H1 (cell line): ENCODE results near the gene PAX3. TPM values are rescaled to one million over a fixed set of nuclear protein-coding genes. Genes with fewer than 3 reads are reported as not detected.

Source experiments
- CTCF ChIA-PET: fragments of 300-600 bp; sonication (Branson Sonifier 250); formaldehyde crosslinking; loops from one replicate; lab custom pipeline; 2021; ENCODE audit not compliant: partially characterized antibody; lab: Charles Lee
- POLR2A ChIA-PET: fragments of 300-600 bp; sonication (Branson Sonifier 250); formaldehyde crosslinking; loops from one replicate; lab custom pipeline; 2021; ENCODE audit warnings: inconsistent platforms; ENCODE audit not compliant: partially characterized antibody; lab: Charles Lee
- DNase-seq, 2 experiments: peaks; one replicate each; pipeline versions ENCODE4 v3.0.0 to v3.0.0-alpha.2; 2010 to 2022; ENCODE audit warnings: low spot score in 2 of 2, low read depth in 1 of 2, mixed read lengths in 1 of 2
- FAIRE-seq: peaks from 2 replicates; lab custom pipeline; 2011; peaks lifted over from hg19 to GRCh38; lab: Jason Lieb, UNC
- H2AFZ ChIP-seq: 2 replicates; pipeline ENCODE4 v1.8.1; 2012; ENCODE audit warnings: low read length, inconsistent platforms
- H2AK5ac ChIP-seq: 2 replicates; pipeline ENCODE4 v1.6.1; 2013; ENCODE audit warnings: low read depth, low read length
- H2BK120ac ChIP-seq: replicated peaks from 2 replicates; pipeline ENCODE3; 2013; ENCODE audit warnings: low read depth, low read length, inconsistent platforms
- H2BK12ac ChIP-seq: 2 replicates; pipeline ENCODE4 v1.6.1; 2013; ENCODE audit warnings: low read depth, low read length
- H2BK15ac ChIP-seq: 2 replicates; pipeline ENCODE4 v1.6.1; 2013; ENCODE audit warnings: low read length
- H2BK20ac ChIP-seq: 2 replicates; pipeline ENCODE4 v1.6.1; 2013; ENCODE audit warnings: low read length
- H2BK5ac ChIP-seq: 2 replicates; pipeline ENCODE4 v1.6.1; 2013; ENCODE audit warnings: low read depth, low read length
- H3K14ac ChIP-seq: 2 replicates; pipeline ENCODE4 v1.6.1; 2013; ENCODE audit warnings: inconsistent platforms; ENCODE audit not compliant: insufficient read length
- H3K18ac ChIP-seq: 2 replicates; pipeline ENCODE4 v1.6.1; 2013; ENCODE audit warnings: low read length; ENCODE audit errors: extremely low read depth
- H3K23ac ChIP-seq: 2 replicates; pipeline ENCODE4 v1.6.1; 2013; ENCODE audit warnings: inconsistent platforms; ENCODE audit not compliant: insufficient read length
- H3K23me2 ChIP-seq: 2 replicates; pipeline ENCODE4 v1.6.1; 2013; ENCODE audit warnings: low read depth, low read length
- H3K27ac ChIP-seq: 2 replicates; pipeline ENCODE4 v1.6.1; 2011; ENCODE audit warnings: low read depth, low read length, inconsistent platforms
- H3K27me3 ChIP-seq, 4 experiments: replicated peaks in 1 of 4; 1 replicate in 1 of 4; 2 replicates in 3 of 4; pipeline versions ENCODE4 v1.6.1 to v1.8.1; 2011 to 2013; ENCODE audit warnings: low read length in 3 of 4, mild to moderate bottlenecking in 3 of 4, inconsistent platforms in 2 of 4, mixed read lengths in 2 of 4, moderate library complexity in 1 of 4; ENCODE audit not compliant: control insufficient read depth in 3 of 4, insufficient read depth in 3 of 4; ENCODE audit errors: extremely low read depth in 1 of 4
- H3K36me3 ChIP-seq, 4 experiments: 2 replicates each; pipeline versions ENCODE4 v1.6.1 to v1.8.1; 2011 to 2013; ENCODE audit warnings: mild to moderate bottlenecking in 4 of 4, low read length in 3 of 4, moderate library complexity in 2 of 4, control low read depth in 1 of 4, inconsistent platforms in 1 of 4; ENCODE audit not compliant: insufficient read depth in 4 of 4, control insufficient read depth in 2 of 4
- H3K4ac ChIP-seq: replicated peaks from 2 replicates; pipeline ENCODE3; 2013; ENCODE audit warnings: low read length, low read depth, mixed read lengths, inconsistent platforms; ENCODE audit not compliant: insufficient read length
- H3K4me1 ChIP-seq, 4 experiments: replicated peaks in 1 of 4; 1 replicate in 1 of 4; 2 replicates in 3 of 4; pipeline versions ENCODE4 v1.6.1 to v1.8.1; 2011 to 2013; ENCODE audit warnings: low read length in 3 of 4, inconsistent platforms in 2 of 4, mixed read lengths in 1 of 4; ENCODE audit not compliant: insufficient read depth in 4 of 4, control insufficient read depth in 3 of 4
- H3K4me2 ChIP-seq, 2 experiments: 2 replicates each; pipeline versions ENCODE4 v1.6.1 to v1.8.1; 2011 to 2013; ENCODE audit warnings: low read depth in 2 of 2, low read length in 2 of 2, control low read depth in 1 of 2, inconsistent platforms in 1 of 2, mild to moderate bottlenecking in 1 of 2; ENCODE audit not compliant: insufficient read depth in 1 of 2
- H3K4me3 ChIP-seq, 4 experiments: fragments of 200-600, 300-600 bp in 1 of 4; sonication (generic), shearing (Covaris generic), sonication (Bioruptor Twin) in 1 of 4; 2 replicates each; pipeline versions ENCODE4 v1.5.1 to v1.8.1; 2011 to 2016; ENCODE audit warnings: low read length in 4 of 4, low read depth in 3 of 4, control low read depth in 2 of 4, inconsistent platforms in 2 of 4, mild to moderate bottlenecking in 2 of 4, mixed read lengths in 1 of 4, moderate library complexity in 1 of 4; ENCODE audit not compliant: insufficient read depth in 2 of 4; ENCODE audit errors: extremely low read depth in 1 of 4
- H3K56ac ChIP-seq: replicated peaks from 2 replicates; pipeline ENCODE3; 2013; ENCODE audit warnings: low read depth, mild to moderate bottlenecking, mixed read lengths, low read length, inconsistent platforms; ENCODE audit not compliant: insufficient read length
- H3K79me1 ChIP-seq: 2 replicates; pipeline ENCODE4 v1.6.1; 2013; ENCODE audit warnings: low read depth, low read length, control low read depth
- H3K79me2 ChIP-seq, 2 experiments: 2 replicates each; pipeline versions ENCODE4 v1.6.1 to v1.8.1; 2012 to 2013; ENCODE audit warnings: low read length in 2 of 2, mild to moderate bottlenecking in 2 of 2, inconsistent platforms in 1 of 2; ENCODE audit not compliant: insufficient read depth in 2 of 2, control insufficient read depth in 1 of 2
- H3K9ac ChIP-seq, 4 experiments: replicated peaks in 1 of 4; 1 replicate in 1 of 4; 2 replicates in 3 of 4; pipeline versions ENCODE4 v1.6.1 to v1.8.1; 2011 to 2013; ENCODE audit warnings: low read depth in 3 of 4, low read length in 3 of 4, control low read depth in 2 of 4, mild to moderate bottlenecking in 2 of 4, moderate library complexity in 2 of 4, inconsistent platforms in 1 of 4; ENCODE audit errors: extremely low read depth in 1 of 4
- H3K9me3 ChIP-seq, 2 experiments: 2 replicates each; pipeline versions ENCODE4 v1.6.1 to v1.8.1; 2012 to 2013; ENCODE audit warnings: mild to moderate bottlenecking in 2 of 2, moderate library complexity in 2 of 2, control low read depth in 1 of 2, inconsistent platforms in 1 of 2, low read depth in 1 of 2, low read length in 1 of 2, mixed read lengths in 1 of 2; ENCODE audit not compliant: insufficient read depth in 2 of 2
- H4K20me1 ChIP-seq, 2 experiments: replicated peaks in 1 of 2; 2 replicates each; pipeline versions ENCODE3 to v1.8.1; 2011 to 2013; ENCODE audit warnings: inconsistent platforms in 2 of 2, low read length in 2 of 2, mild to moderate bottlenecking in 1 of 2; ENCODE audit not compliant: insufficient read depth in 2 of 2, control insufficient read depth in 1 of 2
- H4K5ac ChIP-seq: 2 replicates; pipeline ENCODE4 v1.6.1; 2013; ENCODE audit warnings: low read length, low read depth, mixed read lengths, inconsistent platforms; ENCODE audit not compliant: insufficient read length
- H4K8ac ChIP-seq: 2 replicates; pipeline ENCODE4 v1.8.0; 2013; ENCODE audit warnings: mild to moderate bottlenecking, moderate library complexity, low read length, inconsistent platforms; ENCODE audit not compliant: insufficient read depth; ENCODE audit errors: extremely low read depth
- H4K91ac ChIP-seq: replicated peaks from 2 replicates; pipeline ENCODE3; 2013; ENCODE audit warnings: low read length, mixed read lengths, inconsistent platforms; ENCODE audit not compliant: insufficient read length
- EGR1 ChIP-seq: IDR thresholded peaks from 2 replicates; pipeline ENCODE4 v1.6.1; 2011; ENCODE audit warnings: low read depth, low read length, borderline replicate concordance
- EP300 ChIP-seq, 2 experiments: IDR thresholded peaks; 1 replicate in 1 of 2; 2 replicates in 1 of 2; pipeline ENCODE4 v1.6.1; 2011 to 2012; ENCODE audit warnings: low read depth in 2 of 2, low read length in 2 of 2, mild to moderate bottlenecking in 2 of 2, borderline replicate concordance in 1 of 2, inconsistent platforms in 1 of 2, moderate library complexity in 1 of 2
- JUND ChIP-seq: IDR thresholded peaks from 2 replicates; pipeline ENCODE4 v1.6.1; 2011; ENCODE audit warnings: mild to moderate bottlenecking, improper control_type of control experiment, low read length
- WGBS, 2 experiments: shearing (Covaris generic) in 1 of 2; methylation state at CpG; one replicate each; pipeline versions ENCODE4 v1.1.6 to v1.1.7; 2013 to 2015; ENCODE audit warnings: low lambda C conversion rate in 2 of 2, mixed read lengths in 2 of 2, inconsistent platforms in 1 of 2, low coverage in 1 of 2, missing lambda C conversion rate in 1 of 2; ENCODE audit not compliant: insufficient replicate concordance in 2 of 2, insufficient coverage in 1 of 2, insufficient read length in 1 of 2; ENCODE audit errors: extremely low coverage in 1 of 2, missing lambda C conversion rate in 1 of 2; 5-methylcytosine and 5-hydroxymethylcytosine counted together
- polyA plus RNA-seq, 7 experiments: library from polyadenylated mRNA; depleted of rRNA in 3 of 7; stranded (reverse) in 5 of 7; unstranded in 2 of 7; fragments of >200 nt in 5 of 7; fragments of 200-250 nt in 2 of 7; gene quantifications; 1 replicate in 5 of 7; 2 replicates in 1 of 7; 4 replicates in 1 of 7; pipeline versions ENCODE4 v1.2.1 to v1.2.3, GENCODE V29; 2011 to 2013; ENCODE audit warnings: missing spikeins in 2 of 7, mixed read lengths in 2 of 7
- total RNA-seq: library from RNA; stranded (reverse); fragmentation: NEBNext Ultra II Directional; extraction: Animal tissue kit (Norgen Biotek cat#: 25700); gene quantifications from 2 replicates; pipeline ENCODE4 v1.2.1, GENCODE V29; 2021

Gene PAX3
- total and polyA plus RNA-seq, 2 of the 8 experiments (the other 6 are each of a cell fraction or from before 2014, with no cell fraction given), result 0.33 TPM; not detected in 1

DNA sequence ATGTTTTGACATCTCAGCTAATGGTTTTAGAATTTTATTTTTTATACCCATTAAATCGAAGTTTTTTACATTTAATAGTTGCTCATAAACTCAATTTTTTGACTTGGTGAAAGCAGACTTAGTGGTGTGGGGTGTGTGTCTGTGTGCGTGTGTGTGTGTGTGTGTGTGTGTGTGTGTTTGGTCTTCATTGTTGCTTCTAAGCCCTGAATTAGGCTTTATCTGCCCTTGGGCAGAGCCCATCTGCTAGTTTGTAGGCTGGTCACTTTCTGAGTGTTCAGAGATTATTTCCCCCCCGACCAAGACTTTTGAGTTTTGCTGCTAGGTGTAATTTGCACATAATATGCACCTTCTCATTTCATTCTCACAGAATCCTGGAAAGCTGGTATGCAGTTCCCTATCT is 14.3 kb downstream of the PAX3 start:
- Histone ChIP-seq H3K23me2 (no peaks in the 10 kb centered on the region), H3K23ac (no peak overlapping the region), H3K36me3 (no peaks in the 10 kb centered on the region), H3K4ac (no peak overlapping the region), H2BK5ac (no peak overlapping the region), H2AK5ac (no peak overlapping the region), H3K14ac (no peak overlapping the region), H2BK12ac (no peak overlapping the region), H3K56ac (no peak overlapping the region), H2AFZ (no peak overlapping the region), H4K5ac (no peak overlapping the region), H3K18ac (no peak overlapping the region), H4K91ac (no peak overlapping the region), H2BK15ac (no peak overlapping the region), H3K27me3 (peaks cover 22 to 55% (median 37%) of the 10 kb centered on the region in 4 experiments), H3K27ac (no peak overlapping the region), H3K79me1 (no peaks in the 10 kb centered on the region), H3K4me3 (no peak overlapping the region), H2BK120ac (no peak overlapping the region), H4K8ac (no peak overlapping the region), H3K9me3 (no peaks in the 10 kb centered on the region), H4K20me1 (no peaks in the 10 kb centered on the region), H3K9ac (no peak overlapping the region), H2BK20ac (no peak overlapping the region), H3K4me2 (no peak overlapping the region), H3K4me1 (peaks cover 0 to 6% (median 2%) of the 10 kb centered on the region in 4 experiments; a peak in 5 of 7 replicates), H3K79me2 (no peaks in the 10 kb centered on the region)
- FAIRE-seq (peak; percentile 45), DNase-seq (no peak)
- 53% methylated on average over 3 of the region's 3 CpGs; no CpG with 5 or more reads in 1 of the 2 experiments for WGBS, 2 experiments
- CTCF ChIA-PET, result interaction anchor here (0.7 to 1.7 kb wide), 18 partner anchors 8 to 278 kb away, joined by 3 to 9 read pairs (median 3); partner anchors contain the start of gene PAX3
- POLR2A ChIA-PET, result interaction anchor here (0.7 to 1.0 kb wide), 2 partner anchors 40 to 229 kb away, joined by 3 read pairs; no protein-coding TSS in a partner anchor
- no peak for TF ChIP-seq EGR1
- no peak for TF ChIP-seq JUND
- no peak for TF ChIP-seq EP300 (IDR thresholded peaks at IDR 0.05; ENCODE audit: borderline replicate concordance in 1 of 2, low read depth in 2 of 2, low read length in 2 of 2)
